ENCODE data around the gene SMIM35.
"Not testable (repeated sequence)": the region's sequence is repeated elsewhere in the genome, so short reads cannot be mapped to it uniquely, and the experiment has no call there.

The SMIM35 gene

DNA sequence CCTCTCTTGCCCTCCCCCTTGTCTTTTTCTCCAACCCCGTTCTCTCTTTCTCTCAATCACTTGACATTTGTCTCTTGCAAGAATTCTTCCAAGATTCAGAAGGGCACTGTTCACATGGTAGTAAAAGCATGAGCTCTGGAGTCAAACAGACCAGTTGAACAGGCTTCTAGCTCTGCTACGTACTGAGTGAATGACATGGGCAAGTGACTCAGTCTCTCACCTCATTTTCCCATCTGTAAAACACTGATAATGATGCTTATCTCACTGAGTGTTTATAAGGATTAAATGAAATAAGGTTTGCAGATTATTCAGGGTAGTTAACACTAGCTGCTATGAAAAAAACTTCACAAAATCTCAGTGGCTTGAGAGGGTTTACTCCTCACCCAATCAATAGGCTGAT lies 106.5 kb downstream of the SMIM35 start:
- DNase-seq (ENCODE audit: low read depth), result no peak

DNA sequence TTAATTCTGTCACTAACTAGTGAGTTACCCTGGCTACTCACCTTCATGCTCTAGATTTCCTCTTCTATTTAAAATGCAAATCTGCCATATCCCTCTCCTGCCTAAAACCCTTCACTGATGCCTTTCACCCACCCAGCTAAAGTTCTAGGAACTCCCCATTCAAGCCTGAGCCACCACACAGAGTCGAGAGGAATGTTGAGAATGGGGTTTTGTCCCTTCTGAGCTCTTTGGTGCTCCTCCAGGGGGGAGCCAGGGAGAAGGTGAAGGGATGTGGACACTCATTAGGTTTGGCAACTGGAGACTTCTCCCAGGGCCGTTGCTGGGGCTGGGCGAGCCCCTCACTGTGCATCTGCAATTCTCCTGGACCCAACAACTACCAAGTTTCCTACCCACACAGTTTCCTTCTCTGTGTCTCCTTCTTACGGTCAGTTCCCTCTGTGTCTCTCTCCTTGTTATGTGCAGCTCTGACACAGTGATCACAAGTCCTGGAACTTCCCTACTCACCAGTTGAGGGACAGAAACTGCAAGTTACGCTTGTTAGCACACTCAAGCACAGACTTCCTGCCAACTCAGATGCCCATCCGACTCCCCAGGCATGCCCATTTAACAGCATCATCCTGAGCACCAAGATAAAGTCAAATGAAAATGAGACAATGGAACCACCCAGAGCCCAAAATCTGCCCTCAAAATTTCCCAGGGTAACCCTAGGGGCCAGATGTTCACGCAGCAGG lies 107.1 kb downstream of the SMIM35 start:
- DNase-seq (ENCODE audit: low read depth), result no peak

DNA sequence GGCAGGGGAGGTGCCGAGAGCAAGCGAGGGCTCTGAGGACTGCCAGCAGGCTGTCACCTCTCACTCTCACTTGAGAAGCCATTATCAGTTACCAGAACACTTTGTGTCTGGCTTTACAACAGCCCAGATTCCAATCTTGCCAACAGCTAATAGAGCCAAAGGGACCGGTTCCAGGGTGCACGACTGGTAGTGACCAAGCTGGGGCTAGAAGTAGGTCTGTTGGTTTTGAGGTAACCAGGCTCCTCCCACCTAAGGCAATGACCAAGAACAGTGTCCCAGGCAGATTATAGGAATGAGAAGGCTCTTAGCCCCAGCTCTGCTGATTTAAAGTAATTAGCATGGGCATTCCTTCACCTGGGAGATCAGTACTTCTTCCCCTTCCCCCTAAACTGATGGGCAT lies 107.8 kb downstream of the SMIM35 start:
- DNase-seq (ENCODE audit: low read depth), result no peak

DNA sequence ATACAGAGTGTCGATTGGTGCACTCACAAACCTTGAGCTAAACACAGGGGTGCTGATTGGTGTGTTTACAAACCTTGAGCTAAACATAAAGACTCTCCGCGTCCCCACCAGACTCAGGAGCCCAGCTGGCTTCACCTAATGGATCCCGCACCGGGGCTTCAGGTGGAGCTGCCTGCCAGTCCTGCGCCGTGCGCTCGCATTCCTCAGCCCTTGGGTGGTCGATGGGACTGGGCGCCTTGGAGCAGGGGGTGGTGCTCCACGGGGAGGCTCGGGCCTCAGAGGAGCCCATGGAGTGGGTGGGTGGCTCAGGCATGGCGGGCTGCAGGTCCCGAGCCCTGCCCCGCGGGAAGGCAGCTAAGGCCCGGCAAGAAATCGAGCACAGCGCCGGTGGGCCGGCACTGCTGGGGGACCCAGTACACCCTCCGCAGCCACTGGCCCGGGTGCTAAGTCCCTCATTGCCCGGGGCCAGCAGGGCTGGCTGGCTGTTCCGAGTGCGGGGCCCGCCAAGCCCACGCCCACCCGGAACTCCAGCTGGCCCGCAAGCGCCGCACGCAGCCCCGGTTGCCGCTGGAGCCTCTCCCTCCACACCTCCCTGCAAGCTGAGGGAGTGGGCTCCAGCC lies 108.4 kb downstream of the SMIM35 start:
- DNase-seq (ENCODE audit: low read depth), result not testable (repeated sequence)

DNA sequence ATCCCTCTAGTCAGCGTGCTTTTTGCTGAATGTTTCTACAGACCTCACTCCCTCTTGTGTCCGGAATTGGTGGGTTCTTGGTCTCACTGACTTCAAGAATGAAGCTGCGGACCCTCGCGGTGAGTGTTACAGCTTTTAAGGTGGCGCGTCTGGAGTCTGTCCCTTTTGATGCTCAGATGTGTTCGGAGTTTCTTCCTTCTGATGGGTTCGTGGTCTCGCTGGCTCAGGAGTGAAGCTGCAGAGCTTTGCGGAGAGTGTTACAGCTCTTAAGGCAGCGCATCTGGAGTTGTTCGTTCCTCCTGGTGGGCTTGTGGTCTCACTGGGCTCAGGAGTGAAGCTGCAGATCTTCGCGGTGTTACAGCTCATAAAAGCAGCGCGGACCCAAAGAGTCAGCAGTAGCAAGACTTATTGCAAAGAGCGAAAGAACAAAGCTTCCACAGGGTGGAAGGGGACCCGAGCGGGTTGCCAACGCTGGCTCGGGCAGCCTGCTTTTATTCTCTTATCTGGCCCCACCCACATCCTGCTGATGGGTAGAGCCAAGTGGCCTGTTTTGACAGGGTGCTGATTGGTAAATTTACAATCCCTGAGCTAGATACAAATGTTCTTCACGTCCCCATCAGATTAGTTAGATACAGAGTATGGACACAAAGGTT lies 109.0 kb downstream of the SMIM35 start:
- not testable (repeated sequence) for DNase-seq (ENCODE audit: low read depth)

DNA sequence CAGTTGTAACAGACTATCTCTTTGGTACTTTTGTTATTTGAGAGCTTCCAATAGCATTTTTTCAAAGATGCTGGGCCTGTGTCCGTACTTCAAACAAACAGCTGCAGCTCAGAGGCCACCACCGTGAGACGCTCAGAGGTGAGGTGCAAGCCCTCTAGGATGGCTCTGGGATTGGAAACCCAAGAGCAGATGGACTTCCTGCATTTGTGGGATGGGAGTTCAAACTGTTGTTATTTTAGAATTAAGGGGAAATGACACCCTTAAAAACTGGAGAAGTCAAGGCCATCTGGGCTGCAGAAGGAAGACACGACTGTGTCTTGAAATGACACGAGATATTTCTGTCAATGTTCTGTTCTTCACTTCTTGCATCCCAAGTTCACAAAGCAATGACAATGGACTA lies 109.7 kb downstream of the SMIM35 start:
- no peak for DNase-seq (ENCODE audit: low read depth)

DNA sequence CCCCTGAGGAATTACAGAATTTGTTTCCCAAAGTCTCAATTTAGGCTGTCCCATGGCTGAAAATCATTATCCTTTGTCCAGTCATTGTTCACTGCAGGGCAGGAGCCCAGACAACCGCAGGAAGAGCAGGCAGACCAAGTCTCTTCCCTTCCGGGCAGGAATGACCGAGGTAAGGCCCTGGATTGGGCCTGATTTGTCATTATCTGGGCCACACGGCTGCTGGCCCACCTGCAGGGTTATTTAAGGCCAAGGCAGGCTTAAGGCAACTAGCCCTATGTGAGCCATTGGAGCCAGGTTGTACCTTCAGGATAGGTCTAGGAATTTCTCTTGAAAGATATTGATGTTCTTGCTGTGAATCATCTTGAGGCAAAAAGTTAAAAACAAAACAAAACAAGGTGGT lies 110.3 kb downstream of the SMIM35 start:
- no peak for DNase-seq (ENCODE audit: low read depth)

DNA sequence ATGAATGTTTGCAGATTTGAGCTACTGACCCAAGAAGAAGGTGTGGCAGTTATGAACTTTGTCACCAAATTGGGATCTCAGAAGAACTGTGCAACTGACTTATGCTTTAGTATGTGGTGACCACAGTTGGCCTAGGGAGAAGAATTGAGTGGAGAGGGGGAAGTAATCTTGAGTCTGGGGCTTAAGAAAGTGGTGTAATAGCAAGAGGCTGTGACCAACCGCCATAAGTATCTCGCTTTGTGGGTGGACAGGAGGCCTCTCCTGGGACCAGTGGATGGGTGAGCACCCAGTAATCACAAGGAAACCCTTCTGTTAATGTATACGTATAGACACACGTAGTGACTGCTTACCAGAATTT lies 113.3 kb downstream of the SMIM35 start:
- no peak for DNase-seq (ENCODE audit: low read depth)

DNA sequence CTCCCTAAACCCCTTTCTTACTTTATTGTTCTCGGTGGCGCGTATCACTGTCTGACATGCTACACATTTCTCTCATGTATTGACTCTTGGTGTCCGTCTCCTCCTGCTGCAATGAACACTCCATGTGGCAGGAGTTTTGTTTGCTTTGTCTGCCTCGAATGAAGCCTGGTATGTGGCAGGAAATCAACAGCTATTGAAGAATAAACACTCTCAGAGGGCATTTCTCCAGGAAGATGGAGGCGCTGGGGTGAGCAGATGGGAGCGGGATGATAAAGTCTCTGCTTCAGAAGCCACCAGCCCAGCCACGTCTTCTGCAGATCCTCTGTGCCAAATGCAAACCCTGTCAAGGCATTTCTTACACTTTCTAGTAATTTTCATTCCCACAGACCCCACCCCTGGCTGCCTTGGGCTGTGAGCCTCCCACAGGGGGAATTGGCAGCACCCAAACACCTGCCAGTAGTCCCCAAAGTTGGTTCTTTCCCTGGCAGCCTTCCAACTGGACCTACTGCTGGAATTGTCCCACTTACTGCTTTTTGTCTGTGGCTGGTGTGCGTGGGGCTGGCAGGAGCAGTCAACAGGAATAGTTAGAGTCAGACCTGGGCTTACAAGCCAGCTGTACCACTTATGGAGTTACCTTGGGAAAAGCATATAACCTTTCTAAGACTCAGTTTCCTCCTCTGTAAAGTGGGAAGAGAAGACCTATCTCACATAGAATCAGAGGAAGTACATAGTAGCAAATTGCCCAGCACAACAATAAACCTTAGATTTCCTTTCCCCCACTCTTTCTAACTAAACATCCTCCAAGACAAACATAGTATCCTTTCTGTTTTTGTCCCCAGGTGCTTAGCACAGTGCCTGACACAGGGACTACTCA lies 113.9 kb downstream of the SMIM35 start:
- DNase-seq (ENCODE audit: low read depth), result no peak

DNA sequence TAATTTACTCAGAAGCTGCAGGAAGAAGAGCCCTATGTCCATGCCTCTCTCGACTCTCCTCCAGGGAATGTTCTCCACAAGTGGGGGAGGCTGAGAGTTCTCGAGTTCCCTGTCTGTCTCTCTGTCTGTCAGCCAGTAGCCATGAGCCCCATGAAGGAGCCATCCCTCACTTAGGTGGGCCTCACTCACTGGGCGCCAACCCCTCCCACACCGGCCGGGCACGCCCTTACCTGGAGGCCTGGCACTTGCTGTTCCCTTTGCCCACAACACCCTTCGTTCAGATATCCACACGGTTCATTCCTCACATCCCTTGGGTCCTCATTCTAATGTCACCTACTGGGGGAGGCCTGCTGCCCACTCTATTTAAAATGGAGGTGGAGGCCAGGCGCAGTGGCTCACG lies 114.7 kb downstream of the SMIM35 start:
- no peak for DNase-seq (ENCODE audit: low read depth)

DNA sequence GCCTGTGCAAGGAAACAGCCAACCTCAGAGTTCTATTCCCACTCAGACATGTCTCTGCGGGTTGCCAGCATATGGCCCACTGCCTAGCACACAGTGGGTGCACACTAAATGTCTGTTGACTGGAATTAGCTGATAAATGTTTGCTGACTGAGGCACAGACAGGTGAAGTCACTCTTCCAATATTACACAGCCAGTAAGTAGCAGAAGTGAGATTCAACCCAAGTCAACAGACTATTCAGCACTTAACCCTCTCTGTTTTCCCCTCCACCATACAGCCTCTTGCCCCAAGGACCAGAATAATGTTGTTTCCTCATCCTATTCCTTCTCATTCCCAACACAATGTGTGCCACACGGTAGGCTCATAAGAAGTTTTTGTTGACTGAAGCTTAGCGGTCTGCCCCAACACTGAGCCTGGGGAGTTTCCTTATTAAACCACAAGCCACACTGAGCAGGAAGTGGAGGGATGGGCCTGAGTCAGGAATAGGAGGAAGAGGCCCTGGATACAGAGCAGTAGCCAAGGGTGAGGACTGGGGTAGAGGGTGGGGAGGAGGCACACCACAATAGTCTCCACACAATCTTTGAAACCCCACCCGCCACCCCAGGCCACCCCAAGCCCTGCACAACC lies 116.3 kb downstream of the SMIM35 start:
- DNase-seq (ENCODE audit: low read depth), result no peak

DNA sequence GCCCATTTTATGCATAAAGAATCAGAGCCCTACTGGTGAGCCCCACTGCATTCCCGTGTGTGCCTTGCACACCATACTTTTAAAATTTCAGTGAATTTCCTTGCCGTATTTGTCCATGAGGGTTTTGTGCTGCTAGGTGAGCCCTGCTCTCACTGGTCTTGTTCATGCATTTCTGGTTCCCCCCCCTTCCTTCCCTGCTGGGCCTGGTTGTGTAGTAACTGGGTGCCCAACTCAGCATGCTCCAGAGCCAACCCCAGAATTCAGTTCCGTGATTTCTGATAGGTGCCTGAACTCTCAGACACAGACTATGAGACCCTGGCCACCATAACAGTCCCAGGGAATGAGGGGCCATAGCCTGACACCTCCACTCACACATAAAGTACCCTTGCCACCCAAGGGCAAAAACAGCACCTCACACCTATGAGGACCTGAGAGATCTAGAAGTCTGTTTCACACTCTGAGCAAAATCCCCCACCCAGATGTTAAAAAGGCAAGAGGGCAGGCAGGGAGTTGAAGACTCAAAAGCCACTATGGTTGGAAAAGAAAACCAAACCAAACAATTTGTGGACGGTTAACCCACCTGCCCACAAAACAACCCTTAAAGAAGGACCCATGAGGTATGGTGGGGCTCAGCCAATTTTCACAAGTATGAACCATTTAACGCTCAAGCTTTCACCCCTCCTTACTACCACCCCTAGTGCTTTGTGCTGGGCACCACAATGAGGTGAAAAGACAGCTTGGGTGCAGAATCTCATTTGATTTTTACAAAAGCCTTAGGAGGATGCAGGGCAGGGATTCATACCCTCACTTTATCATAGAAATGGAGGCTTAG lies 117.4 kb downstream of the SMIM35 start:
- no peak for DNase-seq (ENCODE audit: low read depth)

DNA sequence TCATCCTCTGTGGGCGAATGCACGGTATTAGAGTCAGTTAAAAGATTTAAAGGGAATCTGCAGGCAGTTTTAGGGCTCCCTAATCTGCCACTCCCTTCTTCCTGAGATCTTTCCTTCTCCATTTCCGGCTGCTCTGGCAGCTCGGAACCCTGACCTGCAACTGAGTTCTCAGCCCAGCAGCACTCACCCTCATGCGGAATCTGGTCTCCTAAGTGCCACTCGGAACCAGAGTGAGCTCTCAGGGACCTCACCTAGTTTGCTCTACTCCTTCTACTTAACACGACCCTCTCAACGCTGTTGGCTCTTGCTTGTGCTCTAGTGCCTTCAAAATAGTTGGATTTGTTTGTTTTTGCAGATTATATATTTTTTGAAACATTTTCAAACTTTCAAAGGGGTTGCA lies 119.9 kb downstream of the SMIM35 start:
- DNase-seq (ENCODE audit: low read depth), result no peak

DNA sequence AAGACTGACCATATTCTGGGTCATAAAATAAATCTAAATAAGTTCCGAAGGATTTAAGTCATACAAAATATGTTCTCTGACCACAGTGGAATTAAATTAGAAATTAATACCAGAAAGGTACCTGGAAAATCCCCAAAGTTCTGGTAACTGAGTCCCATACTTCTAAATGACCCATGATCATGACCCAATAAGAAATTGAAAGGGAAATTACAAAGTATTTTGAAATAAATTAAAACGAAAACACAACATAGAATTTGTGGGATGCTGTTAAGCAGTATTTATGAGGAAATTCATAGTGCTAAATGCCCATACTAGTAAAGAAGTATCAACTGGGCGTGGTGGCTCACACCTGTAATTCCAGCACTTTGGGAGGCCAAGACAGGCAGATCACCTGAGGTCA lies 123.9 kb downstream of the SMIM35 start:
- no peak for DNase-seq (ENCODE audit: low read depth)

DNA sequence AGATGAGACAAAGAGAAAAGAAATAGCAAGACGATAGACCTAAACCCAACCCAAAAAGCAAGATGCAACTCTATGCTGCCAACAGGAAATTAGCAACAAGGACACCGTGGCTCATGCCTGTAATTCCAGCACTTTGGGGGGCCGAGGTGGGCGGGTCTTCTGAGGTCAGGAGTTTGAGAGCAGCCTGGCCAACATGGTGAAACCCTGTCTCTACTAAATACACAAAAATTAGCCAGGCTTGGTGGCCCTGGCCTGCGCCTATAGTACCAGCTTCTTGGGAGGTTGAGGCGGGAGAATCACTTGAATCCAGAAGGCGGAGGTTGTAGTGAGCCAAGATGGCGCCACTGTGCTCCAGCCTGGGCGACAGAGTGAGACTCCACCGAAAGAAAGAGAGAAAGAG lies 124.9 kb downstream of the SMIM35 start:
- DNase-seq (ENCODE audit: low read depth), result no peak

DNA sequence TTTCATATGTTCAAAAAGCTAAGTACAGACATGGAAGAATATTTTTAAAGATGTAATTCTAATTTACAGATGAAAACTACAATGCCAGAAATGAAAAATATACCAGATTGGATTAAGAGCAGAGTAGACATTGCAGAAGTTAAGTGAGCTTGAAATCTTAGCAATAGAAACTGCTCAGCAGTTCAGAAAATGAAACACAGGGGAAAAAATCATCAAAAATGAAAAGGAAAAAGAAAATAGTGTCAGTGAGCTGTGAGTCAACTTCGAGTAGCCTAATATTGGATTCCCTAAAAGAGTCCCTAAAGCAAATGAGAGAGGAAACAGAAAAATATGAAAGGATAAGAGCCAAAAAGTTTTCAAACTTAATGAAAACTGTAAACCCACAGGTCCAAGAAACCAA lies 126.4 kb downstream of the SMIM35 start:
- no peak for DNase-seq (ENCODE audit: low read depth)

DNA sequence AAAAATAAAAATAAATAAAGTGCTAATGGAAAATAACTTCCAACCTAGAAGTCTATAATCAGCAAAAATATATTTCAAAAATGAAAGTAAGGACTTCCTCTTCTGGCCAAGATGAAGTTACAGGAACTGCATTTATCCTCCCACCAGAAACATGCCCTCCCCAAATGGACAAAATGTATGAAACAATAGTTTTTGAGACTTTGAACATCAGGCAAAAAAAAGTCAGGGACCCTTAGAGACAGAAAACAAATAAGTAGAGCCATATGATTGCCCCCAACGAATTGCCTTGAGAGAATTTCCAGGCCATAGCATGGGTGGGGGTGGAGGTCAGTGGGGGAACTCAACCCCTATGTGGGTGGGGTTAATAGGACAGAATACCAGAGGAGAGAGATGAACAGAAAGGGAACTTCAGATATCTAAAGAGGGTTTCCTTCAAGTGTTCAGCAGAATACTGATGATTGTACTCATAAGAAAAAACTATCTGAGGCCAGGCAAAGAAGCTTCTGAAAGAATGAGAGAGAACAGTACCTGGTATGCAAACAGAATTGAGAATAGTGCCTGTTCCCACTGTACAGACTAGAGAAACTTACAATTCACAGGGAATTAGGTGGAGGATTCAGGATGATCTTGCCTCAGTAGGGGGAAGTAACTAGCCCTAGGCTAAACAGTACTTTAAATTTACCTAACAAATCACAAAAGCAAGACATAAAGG lies 127.2 kb downstream of the SMIM35 start:
- DNase-seq (ENCODE audit: low read depth), result no peak

DNA sequence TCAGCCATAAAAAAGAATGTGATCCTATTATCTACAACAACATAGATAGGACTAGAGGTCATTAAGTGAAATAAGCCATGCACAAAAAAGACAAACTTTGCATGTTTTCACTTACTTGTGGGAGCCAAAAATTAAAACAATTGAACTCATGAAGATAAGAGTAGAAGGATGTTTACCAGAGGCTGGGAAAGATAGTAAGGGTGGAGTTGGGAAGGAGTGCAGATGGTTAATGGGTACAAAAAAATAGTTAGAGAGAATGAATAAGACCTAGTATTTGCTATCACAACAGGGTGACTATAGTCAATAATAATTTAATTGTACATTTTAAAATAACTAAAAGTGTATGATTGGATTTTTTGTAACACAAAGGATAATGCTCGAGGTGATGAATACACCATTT lies 127.8 kb downstream of the SMIM35 start:
- DNase-seq (ENCODE audit: low read depth), result no peak
